ENCODE data around the gene NUFIP1.
"Not testable (repeated sequence)": the region's sequence is repeated elsewhere in the genome, so short reads cannot be mapped to it uniquely, and the experiment has no call there.

Gene NUFIP1

GRCh38 chr13:44969551-44970484 is 19.5 kb downstream of the NUFIP1 start:
- peak; percentile 42 for DNase-seq

GRCh38 chr13:44968434-44968815 is 20.8 kb downstream of the NUFIP1 start:
- no peak for DNase-seq

- no peak for DNase-seq
Measured at GRCh38 chr13:44967704-44968433, 21.4 kb downstream of the NUFIP1 start.

- DNase-seq: no peak
Measured at GRCh38 chr13:44961997-44962396, 27.3 kb downstream of the NUFIP1 start.

GRCh38 chr13:44955406-44955805 is 33.9 kb downstream of the NUFIP1 start:
- DNase-seq: no peak

GRCh38 chr13:44954224-44954623 is 35.0 kb downstream of the NUFIP1 start:
- DNase-seq: no peak

- no peak for DNase-seq
Measured at GRCh38 chr13:44952671-44953070, 36.6 kb downstream of the NUFIP1 start.

GRCh38 chr13:44951184-44951583 is 38.1 kb downstream of the NUFIP1 start:
- DNase-seq: no peak

- DNase-seq: not testable (repeated sequence)
Measured at GRCh38 chr13:44943411-44943810, 45.9 kb downstream of the NUFIP1 start.

- DNase-seq: no peak
Measured at GRCh38 chr13:44938854-44939253, 50.4 kb downstream of the NUFIP1 start.

GRCh38 chr13:44936246-44936645 is 53.0 kb downstream of the NUFIP1 start:
- DNase-seq: no peak

GRCh38 chr13:44934724-44935123 is 54.5 kb downstream of the NUFIP1 start:
- no peak for DNase-seq

- DNase-seq: no peak
Measured at GRCh38 chr13:44932850-44933251, 56.4 kb downstream of the NUFIP1 start.

GRCh38 chr13:44932171-44932849 is 57.0 kb downstream of the NUFIP1 start:
- DNase-seq: no peak

GRCh38 chr13:44930963-44931623 is 58.2 kb downstream of the NUFIP1 start:
- no peak for DNase-seq

GRCh38 chr13:44930280-44930679 is 59.0 kb downstream of the NUFIP1 start:
- DNase-seq: no peak

- DNase-seq: no peak
Measured at GRCh38 chr13:44929692-44930091, 59.6 kb downstream of the NUFIP1 start.

- DNase-seq: no peak
Measured at GRCh38 chr13:44927968-44928367, 61.3 kb downstream of the NUFIP1 start.

GRCh38 chr13:44921931-44922758 is 67.1 kb downstream of the NUFIP1 start:
- DNase-seq: no peak

GRCh38 chr13:44921246-44921877 is 67.9 kb downstream of the NUFIP1 start:
- no peak for DNase-seq

- no peak for DNase-seq
Measured at GRCh38 chr13:44920013-44920412, 69.3 kb downstream of the NUFIP1 start.
